Heart right ventricle (tissue), 16 donors: ENCODE data around the gene MGMT. TPM values are rescaled to one million over a fixed set of nuclear protein-coding genes. Genes with fewer than 3 reads are reported as not detected.

Source experiments
- ATAC-seq, 8 donors: fragments of 200-7000 bp; cut with Tn5 transposase; one replicate each; pipeline ENCODE4 v1.9.1; 2020; ENCODE audit warnings: mild to moderate bottlenecking in 8 of 8, moderate library complexity in 8 of 8, moderate number of reproducible peaks in 1 of 8
- DNase-seq, 2 donors: peaks; one replicate each; pipeline ENCODE4 v3.0.0-alpha.2; 2020
- H3K27ac ChIP-seq, 10 donors: fragments of 200-600 bp; sonication (generic) in 2 of 10; one replicate each; pipeline versions ENCODE4 v1.5.0 to v1.8.0; 2020 to 2022; ENCODE audit warnings: mild to moderate bottlenecking in 3 of 10
- H3K27me3 ChIP-seq, 7 donors: fragments of 200-600 bp; one replicate each; pipeline ENCODE4 v1.8.0; 2021 to 2022; ENCODE audit warnings: mild to moderate bottlenecking in 2 of 7
- H3K36me3 ChIP-seq, 9 donors: fragments of 200-600 bp; sonication (generic) in 1 of 9; one replicate each; pipeline versions ENCODE4 v1.5.0 to v1.8.0; 2020 to 2022; ENCODE audit warnings: mild to moderate bottlenecking in 2 of 9
- H3K4me1 ChIP-seq, 9 donors: fragments of 200-600 bp; sonication (generic) in 1 of 9; one replicate each; pipeline versions ENCODE4 v1.5.0 to v1.8.0; 2020 to 2022; ENCODE audit warnings: mild to moderate bottlenecking in 4 of 9
- H3K4me3 ChIP-seq, 10 donors: fragments of 200-600 bp; sonication (generic) in 2 of 10; one replicate each; pipeline versions ENCODE4 v1.5.0 to v1.8.0; 2020 to 2022; ENCODE audit warnings: mild to moderate bottlenecking in 7 of 10, moderate library complexity in 2 of 10
- H3K9me3 ChIP-seq, 11 donors: fragments of 200-600 bp in 10 of 11; sonication (generic) in 2 of 11; one replicate each; pipeline versions ENCODE4 v1.5.0 to v1.8.0; 2013 to 2022; ENCODE audit warnings: mild to moderate bottlenecking in 2 of 11, control low read depth in 1 of 11, moderate library complexity in 1 of 11
- WGBS, 2 donors: extraction: QIAGEN DNeasy Blood & Tissue Kit; methylation state at CpG; one replicate each; pipeline ENCODE4 v1.1.7; 2013; ENCODE audit warnings: inconsistent platforms in 1 of 2; 5-methylcytosine and 5-hydroxymethylcytosine counted together
- intact Hi-C, 10 donors: fragments of 100-400 bp; cut with DNase I; formaldehyde crosslinking; loops; one replicate each; pipeline versions ENCODE4 v1.11.1 to v1.14.2; 2022
- polyA plus RNA-seq, 2 donors: library from polyadenylated mRNA; stranded (reverse); fragments of 200-250 nt; gene quantifications; one replicate each; pipeline ENCODE4 v1.2.3, GENCODE V29; 2013
- total RNA-seq, 10 donors: library from RNA; stranded (reverse); fragmentation: NEBNext Ultra II Directional in 3 of 10; extraction: Animal tissue kit (Norgen Biotek cat#: 25700) in 3 of 10; gene quantifications; one replicate each; pipeline versions ENCODE4 v1.2.1 to v1.2.4, GENCODE V29; 2021 to 2023
- TF ChIP-seq, protein P1 (sequence below), 9 donors: fragments of 200-600 bp; sonication (generic) in 2 of 9; IDR thresholded peaks; one replicate each; pipeline versions ENCODE4 v1.5.0 to v1.8.0; 2021 to 2022; ENCODE audit warnings: antibody characterized with exemption in 9 of 9, mild to moderate bottlenecking in 5 of 9, moderate library complexity in 1 of 9
- donor health status: Arrhythmogenic right ventricular cardiomyopathy.
- donor health status: ischemic (EF 13 %, LVEDD 7.1; RV severe dilation, severe dysfunction).
- donor health status: healthy with polysubstance abuse.
- donor health status: DM: no; HTN: yes; CAD: no.
- donor health status: DM: no; HTN: no; CAD: no.
- donor health status: ischemic (EF 25% LVEDD 6.9; RV normal size, moderate dysfunction).
- donor health status: ischemic (EF 25% LVEDD 5.7; RV mildly dilated, moderate dysfunction).
- donor health status: healthy.
- donor health status: DM: yes; HTN: yes; CAD: no.
- donor health status: Ischemic cardiomyopathy.
- donor health status: ischemic (EF 35%, LVEDD 5.7; RV mildly dilated, moderate dysfunction).
- donor health status: nonischemic (EF 11% LVEDD 7.7; RV severe dilation, severe dysfunction).
- donor health status: DM: yes; HTN: yes; CAD: no.
- donor health status: PGD.
- donor health status: ischemic (EF 29% LVEDD 5.4; RV normal size, mild dysfunction).
- donor health status: nonischemic (EF 23%, LVEDD 6.1; RV moderate dilation, normal function).

The MGMT gene
- total and polyA plus RNA-seq, 12 donors, result 8.4 to 17.8 (median 12.9) TPM

DNA sequence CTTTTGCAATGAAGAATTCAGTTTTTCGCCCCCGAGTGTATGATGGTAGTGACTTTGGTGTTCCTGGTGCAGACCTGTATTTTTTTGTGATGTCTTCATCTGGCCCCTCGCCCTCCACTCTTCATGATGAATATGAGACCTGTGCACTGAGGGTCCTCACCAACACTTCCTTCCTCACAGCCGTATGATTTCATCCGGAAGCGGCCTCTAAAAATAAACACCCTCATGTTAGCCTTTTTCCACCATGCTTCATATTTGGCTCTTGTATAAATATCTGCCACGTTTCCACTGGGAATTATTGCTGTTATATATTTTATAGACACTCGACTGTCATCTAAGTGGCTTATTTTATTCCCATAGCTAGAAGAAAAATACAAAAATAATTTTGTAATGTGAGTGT lies 160.4 kb downstream of the MGMT start:
- no peaks in the 10 kb centered on the region for H3K9me3 ChIP-seq
- WGBS, 2 donors, result 35 to 52% methylated on average over 8 of the region's 8 CpGs
- H3K36me3 ChIP-seq, result no peaks in the 10 kb centered on the region
- intact Hi-C loops, result no loop called here
- no peaks in the 10 kb centered on the region for H3K27me3 ChIP-seq
- TF ChIP-seq, protein P1, sequence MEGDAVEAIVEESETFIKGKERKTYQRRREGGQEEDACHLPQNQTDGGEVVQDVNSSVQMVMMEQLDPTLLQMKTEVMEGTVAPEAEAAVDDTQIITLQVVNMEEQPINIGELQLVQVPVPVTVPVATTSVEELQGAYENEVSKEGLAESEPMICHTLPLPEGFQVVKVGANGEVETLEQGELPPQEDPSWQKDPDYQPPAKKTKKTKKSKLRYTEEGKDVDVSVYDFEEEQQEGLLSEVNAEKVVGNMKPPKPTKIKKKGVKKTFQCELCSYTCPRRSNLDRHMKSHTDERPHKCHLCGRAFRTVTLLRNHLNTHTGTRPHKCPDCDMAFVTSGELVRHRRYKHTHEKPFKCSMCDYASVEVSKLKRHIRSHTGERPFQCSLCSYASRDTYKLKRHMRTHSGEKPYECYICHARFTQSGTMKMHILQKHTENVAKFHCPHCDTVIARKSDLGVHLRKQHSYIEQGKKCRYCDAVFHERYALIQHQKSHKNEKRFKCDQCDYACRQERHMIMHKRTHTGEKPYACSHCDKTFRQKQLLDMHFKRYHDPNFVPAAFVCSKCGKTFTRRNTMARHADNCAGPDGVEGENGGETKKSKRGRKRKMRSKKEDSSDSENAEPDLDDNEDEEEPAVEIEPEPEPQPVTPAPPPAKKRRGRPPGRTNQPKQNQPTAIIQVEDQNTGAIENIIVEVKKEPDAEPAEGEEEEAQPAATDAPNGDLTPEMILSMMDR (IDR thresholded peaks at IDR 0.05), result no peak
- ATAC-seq (peak in 5 of 8 donors; percentile 24 to 68 (median 53)), DNase-seq (no peak)
- H3K27ac ChIP-seq, result peak overlapping the region in 4 of 10 donors; percentile 20 to 75 (median 31)
- peaks cover 0 to 31% (median 18%) of the 10 kb centered on the region in 9 donors for H3K4me1 ChIP-seq
- peak overlapping the region in 2 of 10 donors; percentile 16 to 24 for H3K4me3 ChIP-seq

DNA sequence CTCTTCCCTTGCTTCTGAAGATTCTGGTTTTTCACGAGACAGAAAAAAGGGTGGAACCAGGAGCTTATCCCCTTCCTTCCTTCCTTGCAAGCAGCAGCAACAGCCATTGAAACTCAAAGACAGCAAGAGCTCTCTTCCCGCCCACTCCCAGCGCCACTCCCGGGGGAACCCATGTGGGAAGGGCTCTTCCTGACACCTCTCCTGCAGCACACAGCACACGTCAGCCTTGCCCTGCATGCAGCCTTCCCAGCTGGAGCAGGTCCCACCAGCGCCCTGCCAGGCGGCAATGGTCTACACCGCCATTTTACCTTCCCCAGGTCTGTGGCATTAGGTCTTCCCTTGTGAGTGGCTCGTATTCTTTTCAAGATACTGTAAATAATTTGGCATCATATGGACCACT lies 161.8 kb downstream of the MGMT start:
- no peaks in the 10 kb centered on the region for H3K36me3 ChIP-seq
- H3K4me1 ChIP-seq, result peaks cover 0 to 31% (median 18%) of the 10 kb centered on the region in 9 donors
- TF ChIP-seq, protein P1 (IDR thresholded peaks at IDR 0.05), result no peak
- H3K9me3 ChIP-seq, result peaks cover 0 to 8% (median 0%) of the 10 kb centered on the region in 11 donors
- H3K27me3 ChIP-seq, result no peaks in the 10 kb centered on the region
- intact Hi-C loops, result no loop called here
- ATAC-seq, result peak in 7 of 8 donors; percentile 47 to 73 (median 59)
- 67 to 71% methylated on average over 9 of the region's 9 CpGs for WGBS, 2 donors
- no peak overlapping the region for H3K4me3 ChIP-seq
- DNase-seq, result peak in 1 of 2 donors; percentile 36
- peak overlapping the region in 1 of 10 donors; percentile 48 for H3K27ac ChIP-seq

GRCh38 chr10:129629911-129630310 lies 162.9 kb downstream of the MGMT start:
- Histone ChIP-seq H3K27ac (no peak overlapping the region), H3K27me3 (no peaks in the 10 kb centered on the region), H3K4me3 (no peak overlapping the region), H3K4me1 (peaks cover 0 to 31% (median 18%) of the 10 kb centered on the region in 9 donors), H3K36me3 (no peaks in the 10 kb centered on the region), H3K9me3 (peaks cover 0 to 19% (median 0%) of the 10 kb centered on the region in 11 donors)
- ATAC-seq (no peak), DNase-seq (no peak)
- TF ChIP-seq, protein P1 (IDR thresholded peaks at IDR 0.05), result no peak
- 95 to 97% methylated on average over 15 of the region's 15 CpGs for WGBS, 2 donors
- intact Hi-C loops, result no loop called here

- ATAC-seq (no peak), DNase-seq (no peak)
- no peak overlapping the region for H3K27ac ChIP-seq
- TF ChIP-seq, protein P1 (IDR thresholded peaks at IDR 0.05), result no peak
- H3K9me3 ChIP-seq, result peaks cover 0 to 22% (median 0%) of the 10 kb centered on the region in 11 donors
- H3K4me1 ChIP-seq, result peaks cover 0 to 32% (median 18%) of the 10 kb centered on the region in 9 donors
- H3K4me3 ChIP-seq, result no peak overlapping the region
- no peaks in the 10 kb centered on the region for H3K36me3 ChIP-seq
- WGBS, 2 donors, result 82 to 83% methylated on average over 6 of the region's 6 CpGs
- H3K27me3 ChIP-seq, result no peaks in the 10 kb centered on the region
- intact Hi-C loops, result no loop called here
Measured at GRCh38 chr10:129631006-129631405, 164.0 kb downstream of the MGMT start.
